Activated CD4-positive, alpha-beta T cell treated with anti-CD3 and anti-CD28 coated beads for 4 hours (primary cell): ENCODE results near the gene DNAJB4.
A peak's percentile ranks its signal among the peaks of the same experiment; 100 is the strongest.
"Not testable (repeated sequence)": the region's sequence is repeated elsewhere in the genome, so short reads cannot be mapped to it uniquely, and the experiment has no call there.

Experiments used
- DNase-seq, 2 donors: peaks; one replicate each; pipeline ENCODE4 v3.0.0-alpha.2; 2020

DNAJB4 gene

DNA sequence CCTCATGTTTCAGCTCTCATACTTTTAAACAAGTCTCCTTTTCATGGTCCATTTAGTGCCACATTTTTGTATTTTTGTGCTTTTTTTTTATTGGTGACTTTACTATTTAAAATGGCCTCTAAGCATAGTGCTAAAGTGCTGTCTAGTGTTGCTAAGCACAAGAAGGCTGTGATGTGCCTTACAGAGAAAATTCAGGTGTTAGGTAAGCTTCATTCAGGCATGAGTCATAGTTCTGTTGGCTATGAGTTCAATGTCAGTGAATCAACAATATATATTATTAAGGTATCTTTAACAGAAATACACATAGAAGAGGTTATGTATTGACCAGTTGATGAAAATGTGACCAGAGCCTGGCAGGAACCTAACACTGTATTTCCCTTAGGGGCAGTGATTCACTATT, 13.1 kb upstream of the DNAJB4 start:
- DNase-seq, result no peak

DNA sequence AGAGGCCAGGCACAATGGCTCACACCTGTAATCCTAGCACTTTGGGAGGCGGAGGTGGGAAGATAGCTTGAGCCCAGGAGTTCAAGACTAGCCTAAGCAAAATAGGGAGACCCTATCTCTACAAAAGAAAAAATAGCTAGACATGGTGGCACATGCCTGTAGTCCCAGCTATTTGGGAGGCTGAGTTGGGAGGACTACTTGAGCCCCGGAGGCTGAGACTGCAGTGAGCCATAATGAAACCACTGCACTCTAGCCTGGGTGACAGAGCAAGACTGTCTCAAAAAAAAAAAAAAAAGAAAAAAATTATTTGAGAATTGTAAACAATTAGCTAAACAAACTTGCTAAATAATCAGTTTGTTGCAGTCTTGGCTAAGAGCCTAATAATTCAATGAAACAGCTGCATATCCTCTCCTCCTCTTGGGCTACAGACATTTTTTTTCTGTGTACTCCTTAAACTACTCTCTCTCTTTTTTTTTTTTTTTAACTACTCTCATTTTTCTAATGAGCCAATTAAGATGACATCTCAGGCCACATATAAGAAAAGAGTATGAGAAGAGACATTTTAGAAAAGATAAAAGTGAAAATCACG, 10.5 kb upstream of the DNAJB4 start:
- no peak for DNase-seq

DNA sequence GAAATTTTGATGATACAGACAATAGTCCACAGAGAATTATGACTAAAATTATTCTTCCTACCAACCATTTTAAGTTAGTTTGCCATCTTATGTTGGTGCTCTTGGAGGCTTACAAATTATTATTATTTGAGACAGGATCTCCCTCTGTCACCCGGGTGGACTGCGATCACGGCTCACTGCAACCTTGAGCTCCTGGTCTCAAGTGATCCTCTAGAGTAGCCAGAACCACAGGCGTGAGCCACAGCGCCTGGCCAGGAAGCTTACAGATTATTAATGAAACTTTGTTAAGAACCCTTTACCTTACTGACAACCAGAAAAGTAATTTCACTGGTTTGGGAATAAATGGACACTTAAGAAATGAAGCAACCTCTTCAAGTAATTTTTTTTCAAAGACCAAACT, 8.0 kb upstream of the DNAJB4 start:
- DNase-seq, result no peak

GRCh38 chr1:78000536-78000935, 4.2 kb upstream of the DNAJB4 start:
- not testable (repeated sequence) for DNase-seq

- no peak for DNase-seq
These were observed 1.5 kb upstream of the DNAJB4 start for GRCh38 chr1:78003070-78003746.

- DNase-seq, result peak; percentile 13 to 24
These were observed 639 bp upstream of the DNAJB4 start for GRCh38 chr1:78003882-78004718.

- no peak for DNase-seq
These were observed 646 bp downstream of the DNAJB4 start for GRCh38 chr1:78005448-78005722.

GRCh38 chr1:78005755-78006154, 1.0 kb downstream of the DNAJB4 start:
- DNase-seq, result no peak

GRCh38 chr1:78006521-78006920, 1.8 kb downstream of the DNAJB4 start:
- no peak for DNase-seq

- no peak for DNase-seq
These were observed 3.1 kb downstream of the DNAJB4 start for GRCh38 chr1:78007677-78008341.

- no peak for DNase-seq
These were observed 4.5 kb downstream of the DNAJB4 start for GRCh38 chr1:78009276-78009675.

DNA sequence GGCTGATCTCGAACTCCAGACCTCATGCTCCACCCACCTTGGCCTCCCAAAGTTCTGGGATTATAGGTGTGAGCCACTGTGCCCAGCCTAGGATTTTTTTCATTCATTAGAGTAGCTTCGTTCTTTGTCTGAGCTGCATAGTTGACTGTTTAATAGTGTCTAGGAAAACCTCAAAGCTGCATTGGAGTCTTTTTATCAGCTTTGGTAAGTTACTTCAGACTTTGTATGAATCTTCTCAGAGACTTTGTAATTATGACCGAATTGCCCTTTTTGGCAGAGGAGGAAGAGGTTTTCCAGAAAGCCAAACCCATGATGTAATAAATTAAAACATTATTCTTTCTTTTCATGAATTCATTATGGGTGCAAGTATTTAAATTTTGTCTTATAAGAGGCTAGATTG, 5.1 kb downstream of the DNAJB4 start:
- DNase-seq, result no peak

DNA sequence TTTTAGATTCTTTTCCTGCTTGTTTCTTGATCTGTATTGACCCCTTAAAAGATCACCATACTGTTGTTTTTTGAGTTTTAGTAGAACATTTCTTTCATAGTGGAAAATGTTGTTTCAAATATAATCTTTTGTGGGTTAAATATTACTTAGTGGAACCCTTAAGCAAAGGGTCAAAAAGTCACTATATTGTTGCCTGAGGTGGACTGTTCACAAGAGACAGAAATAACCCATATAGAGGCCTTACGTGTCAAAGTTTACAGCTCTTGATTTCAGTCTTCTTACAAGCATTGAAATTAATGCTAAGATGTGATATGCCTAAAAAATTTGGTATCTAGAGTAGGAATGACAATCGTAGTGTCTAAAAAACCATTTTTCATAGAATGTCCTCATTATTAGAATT, 6.3 kb downstream of the DNAJB4 start:
- DNase-seq, result no peak

DNA sequence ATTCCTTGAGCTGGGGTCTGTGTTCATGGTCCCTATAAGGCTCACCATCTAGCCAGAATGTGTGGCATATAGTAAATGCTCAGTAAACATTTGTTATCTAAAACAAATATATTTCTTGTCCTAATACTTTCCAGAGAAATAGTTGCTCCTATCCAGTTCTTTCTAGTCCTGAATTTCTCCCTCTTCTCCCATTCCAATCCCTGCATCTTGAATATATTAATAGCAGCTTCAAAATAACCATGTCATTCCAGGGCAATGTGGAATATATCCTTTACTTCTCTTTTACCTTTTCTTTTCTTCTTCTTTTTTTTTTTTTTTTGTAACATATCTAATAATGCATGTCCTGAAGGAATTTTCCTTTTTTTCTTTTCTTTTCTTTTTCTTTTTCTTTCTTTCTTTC, 10.4 kb downstream of the DNAJB4 start:
- no peak for DNase-seq

DNA sequence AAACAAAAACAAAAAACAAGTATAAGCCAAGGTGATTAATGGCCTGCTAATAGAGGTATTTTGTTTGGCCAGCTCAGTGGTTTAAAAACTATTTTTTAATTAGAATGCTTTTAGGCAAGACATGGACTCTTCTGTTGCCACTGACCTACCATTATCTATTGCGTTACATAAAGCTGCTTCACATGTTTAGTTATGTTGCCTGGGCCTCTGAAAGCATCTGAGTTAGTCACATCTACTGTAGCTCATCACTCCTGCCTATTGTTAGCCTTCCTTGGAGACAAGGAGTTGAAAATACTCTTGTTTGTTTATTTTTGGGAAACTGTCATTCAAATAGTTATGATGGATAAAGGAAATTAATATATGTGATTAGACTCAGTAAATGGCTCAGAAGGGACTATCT, 14.3 kb downstream of the DNAJB4 start:
- no peak for DNase-seq

GRCh38 chr1:78021134-78021533, 16.4 kb downstream of the DNAJB4 start:
- not testable (repeated sequence) for DNase-seq

- DNase-seq, result no peak
These were observed 25.1 kb downstream of the DNAJB4 start for GRCh38 chr1:78029793-78030192.

DNA sequence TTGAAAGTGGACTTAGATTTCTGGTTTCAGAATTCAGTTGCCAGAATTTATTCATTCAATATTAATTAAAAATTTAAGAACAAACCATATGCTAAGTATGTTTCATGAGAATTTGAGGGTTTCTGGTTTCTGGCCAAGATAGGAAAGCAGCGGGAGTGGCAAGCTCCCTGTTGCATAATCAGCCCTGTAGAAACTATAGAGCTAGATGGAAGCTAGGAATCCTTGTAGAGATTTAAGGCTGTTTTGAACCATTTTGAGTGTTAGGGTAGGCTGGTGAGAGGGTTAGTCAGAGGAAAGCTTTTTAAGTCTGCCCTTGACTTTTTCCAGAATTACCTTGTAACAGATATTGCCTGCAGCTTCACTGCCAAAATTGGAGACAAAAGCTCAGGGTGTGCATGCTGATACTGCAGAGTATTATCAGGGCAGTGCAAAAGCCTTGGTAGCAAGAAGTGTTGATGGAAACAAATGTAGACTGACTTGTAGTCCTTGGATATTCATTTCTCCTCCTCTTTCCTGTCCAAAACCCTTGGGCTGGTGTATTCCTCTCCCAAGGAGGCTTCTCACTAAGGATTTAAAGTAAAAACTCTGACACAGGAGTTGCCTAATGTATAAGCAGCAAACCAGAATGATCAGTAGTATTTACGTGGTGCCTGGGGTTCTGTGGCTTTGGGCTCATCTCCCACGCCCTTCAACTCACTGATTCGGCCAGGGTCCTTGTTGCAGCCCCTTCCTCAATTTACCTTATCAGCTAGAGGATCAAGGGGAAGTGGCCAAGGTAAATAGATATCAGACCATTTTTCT, 28.5 kb downstream of the DNAJB4 start:
- no peak for DNase-seq

- no peak for DNase-seq
These were observed 29.0 kb downstream of the DNAJB4 start for GRCh38 chr1:78033797-78034172.

GRCh38 chr1:78035121-78035520, 30.4 kb downstream of the DNAJB4 start:
- DNase-seq, result no peak

DNA sequence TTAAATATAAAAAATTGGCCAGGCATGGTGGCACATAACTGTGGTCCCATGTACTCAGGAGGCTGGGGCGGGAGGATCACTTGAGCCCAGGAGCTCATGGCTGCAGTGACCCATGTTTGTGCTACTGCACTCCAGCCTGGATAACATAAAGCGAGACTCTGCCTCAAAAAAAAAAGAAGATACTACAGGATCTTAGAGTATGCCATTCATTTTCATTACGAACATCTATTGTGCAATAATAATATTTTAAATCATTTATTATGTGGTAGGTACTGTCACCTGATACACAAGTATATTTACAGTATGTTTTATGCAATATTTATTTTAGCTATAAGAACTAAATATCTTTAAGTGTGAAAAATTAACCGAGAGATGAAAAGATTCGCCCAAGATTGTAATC, 31.7 kb downstream of the DNAJB4 start:
- no peak for DNase-seq

- DNase-seq, result no peak
These were observed 33.3 kb downstream of the DNAJB4 start for GRCh38 chr1:78038071-78038470.

- no peak for DNase-seq
These were observed 33.8 kb downstream of the DNAJB4 start for GRCh38 chr1:78038491-78038939.
